NB4 (cell line): ENCODE measurements around the gene CAMK2A.

Experiments
- CTCF ChIP-seq: IDR thresholded peaks from one replicate; pipeline ENCODE4 v1.5.1; 2012; ENCODE audit warnings: low read depth, low read length
- MYC ChIP-seq: IDR thresholded peaks from 2 replicates; pipeline ENCODE4 v1.6.1; 2011; ENCODE audit warnings: low read depth, low read length

GRCh38 chr5:150244209-150244608 is 45.4 kb downstream of the CAMK2A start:
- TF ChIP-seq CTCF (no peak), MYC (no peak)
